Tibial artery (tissue), 4 donors: ENCODE results near the gene KIAA1671.

ENCODE experiments used
- DNase-seq, 2 donors: peaks; one replicate each; pipeline ENCODE4 v3.0.0-alpha.2; 2019
- H3K27ac ChIP-seq, 2 donors: fragments of 200-600 bp; sonication (generic) in 1 of 2; 1 replicate in 1 of 2; 2 replicates in 1 of 2; pipeline ENCODE4 v1.5.1; 2018 to 2019; ENCODE audit warnings: mild to moderate bottlenecking in 1 of 2
- H3K27me3 ChIP-seq, 2 donors: fragments of 200-600 bp; sonication (generic) in 1 of 2; one replicate each; pipeline versions ENCODE4 v1.5.1 to v1.6.0; 2016 to 2019
- H3K36me3 ChIP-seq, 3 donors: fragments of 200-600 bp; sonication (generic) in 2 of 3; one replicate each; pipeline ENCODE4 v1.5.1; 2016 to 2019; ENCODE audit warnings: mild to moderate bottlenecking in 2 of 3
- H3K4me1 ChIP-seq, 4 donors: fragments of 200-600 bp; sonication (generic) in 2 of 4; 1 replicate in 3 of 4; 2 replicates in 1 of 4; pipeline ENCODE4 v1.5.1; 2016 to 2019
- H3K4me3 ChIP-seq, 2 donors: fragments of 200-600 bp; sonication (generic) in 1 of 2; 1 replicate in 1 of 2; 2 replicates in 1 of 2; pipeline ENCODE4 v1.5.1; 2018 to 2019; ENCODE audit warnings: mild to moderate bottlenecking in 2 of 2
- H3K9me3 ChIP-seq, 3 donors: fragments of 200-600 bp; sonication (generic) in 1 of 3; one replicate each; pipeline ENCODE4 v1.5.1; 2016 to 2019
- CTCF ChIP-seq, 2 experiments: fragments of 200-600 bp in 1 of 2; fragments of 450-650 bp in 1 of 2; IDR thresholded peaks; one replicate each; pipeline ENCODE4 v1.5.1; 2017 to 2019; ENCODE audit warnings: antibody characterized with exemption in 2 of 2, mild to moderate bottlenecking in 1 of 2, moderate library complexity in 1 of 2
- intact Hi-C: fragments of 100-400 bp; cut with DNase I; formaldehyde crosslinking; loops from one replicate; pipeline ENCODE4 v1.15.0; 2023; ENCODE audit warnings: low total_unique reads

The KIAA1671 gene

GRCh38 chr22:25051983-25052710, 99.6 kb downstream of the KIAA1671 start:
- intact Hi-C loops, result no loop called here
- H3K27ac ChIP-seq, result no peak overlapping the region

GRCh38 chr22:25053153-25053805, 100.8 kb downstream of the KIAA1671 start:
- intact Hi-C loops, result no loop called here
- no peak overlapping the region for H3K27ac ChIP-seq
- peaks cover 0 to 9% (median 0%) of the 10 kb centered on the region in 3 donors for H3K36me3 ChIP-seq

More at GRCh38 chr22:25051983-25052710, 99.6 kb downstream of the KIAA1671 start:
- peaks cover 0 to 9% (median 0%) of the 10 kb centered on the region in 3 donors for H3K36me3 ChIP-seq
- peaks cover 0 to 4% (median 0%) of the 10 kb centered on the region in 4 donors for H3K4me1 ChIP-seq
- DNase-seq, result no peak
- TF ChIP-seq CTCF (IDR thresholded peaks at IDR 0.05), result no peak
- H3K27me3 ChIP-seq, result no peaks in the 10 kb centered on the region
- peaks cover 0 to 4% (median 0%) of the 10 kb centered on the region in 3 donors for H3K9me3 ChIP-seq
- no peak overlapping the region for H3K4me3 ChIP-seq

GRCh38 chr22:25054943-25055511, 102.5 kb downstream of the KIAA1671 start:
- Histone ChIP-seq H3K4me3 (no peak overlapping the region), H3K36me3 (peaks cover 0 to 6% (median 0%) of the 10 kb centered on the region in 3 donors), H3K4me1 (peaks cover 0 to 4% (median 0%) of the 10 kb centered on the region in 4 donors), H3K27ac (no peak overlapping the region), H3K27me3 (no peaks in the 10 kb centered on the region), H3K9me3 (peaks cover 0 to 4% (median 0%) of the 10 kb centered on the region in 3 donors)
- intact Hi-C loops, result no loop called here
- no peak for TF ChIP-seq CTCF (IDR thresholded peaks at IDR 0.05)
- peak in 1 of 2 donors; percentile 76 for DNase-seq

More at GRCh38 chr22:25053153-25053805, 100.8 kb downstream of the KIAA1671 start:
- Histone ChIP-seq H3K27me3 (no peaks in the 10 kb centered on the region), H3K4me3 (no peak overlapping the region), H3K4me1 (peaks cover 0 to 4% (median 0%) of the 10 kb centered on the region in 4 donors), H3K9me3 (peaks cover 0 to 4% (median 0%) of the 10 kb centered on the region in 3 donors)
- no peak for DNase-seq
- no peak for TF ChIP-seq CTCF (IDR thresholded peaks at IDR 0.05)

- intact Hi-C loops, result no loop called here
- no peak overlapping the region for H3K27ac ChIP-seq
- peaks cover 0 to 19% (median 2%) of the 10 kb centered on the region in 4 donors for H3K4me1 ChIP-seq
- H3K36me3 ChIP-seq, result no peaks in the 10 kb centered on the region
- H3K4me3 ChIP-seq, result no peak overlapping the region
- peak; percentile 81 to 91 for TF ChIP-seq CTCF (IDR thresholded peaks at IDR 0.05)
- no peaks in the 10 kb centered on the region for H3K27me3 ChIP-seq
- DNase-seq, result peak in 1 of 2 donors; percentile 58
- H3K9me3 ChIP-seq, result no peaks in the 10 kb centered on the region
Observed at GRCh38 chr22:25057013-25057881, 104.7 kb downstream of the KIAA1671 start.

- no peaks in the 10 kb centered on the region for H3K27me3 ChIP-seq
- intact Hi-C loops, result no loop called here
- H3K9me3 ChIP-seq, result no peaks in the 10 kb centered on the region
- DNase-seq, result no peak
- TF ChIP-seq CTCF (IDR thresholded peaks at IDR 0.05), result no peak
- no peak overlapping the region for H3K4me3 ChIP-seq
- no peaks in the 10 kb centered on the region for H3K36me3 ChIP-seq
- H3K27ac ChIP-seq, result no peak overlapping the region
- H3K4me1 ChIP-seq, result peaks cover 0 to 28% (median 5%) of the 10 kb centered on the region in 4 donors
Observed at GRCh38 chr22:25059438-25059837, 106.9 kb downstream of the KIAA1671 start.
